H9 (cell line): Measurements from ENCODE around the gene LMTK3. TPM values are rescaled to one million over a fixed set of nuclear protein-coding genes. Genes with fewer than 3 reads are reported as not detected.
A peak's percentile ranks its signal among the peaks of the same experiment; 100 is the strongest.

Source experiments
- DNase-seq: peaks from one replicate; pipeline ENCODE4 v3.0.0-alpha.2; 2017
- H2AFZ ChIP-seq: one replicate; pipeline ENCODE4 v1.6.1; 2013; ENCODE audit warnings: mild to moderate bottlenecking, low read length, control low read depth, moderate library complexity
- H2AK5ac ChIP-seq: 2 replicates; pipeline ENCODE4 v1.6.1; 2013; ENCODE audit warnings: low read length, control low read depth, mixed read lengths; ENCODE audit not compliant: insufficient read length
- H2BK120ac ChIP-seq: one replicate; pipeline ENCODE4 v1.6.1; 2013; ENCODE audit warnings: low read depth, mild to moderate bottlenecking, low read length, control low read depth, inconsistent platforms; ENCODE audit not compliant: poor library complexity, severe bottlenecking
- H2BK12ac ChIP-seq: 2 replicates; pipeline ENCODE4 v1.6.1; 2013; ENCODE audit warnings: low read length, control low read depth, mixed read lengths, low read depth; ENCODE audit not compliant: insufficient read length
- H2BK15ac ChIP-seq: 2 replicates; pipeline ENCODE4 v1.6.1; 2013; ENCODE audit warnings: low read depth, low read length, control low read depth
- H2BK20ac ChIP-seq: one replicate; pipeline ENCODE4 v1.6.1; 2013; ENCODE audit warnings: low read depth, mild to moderate bottlenecking, low read length, control low read depth, inconsistent platforms; ENCODE audit not compliant: poor library complexity, severe bottlenecking
- H2BK5ac ChIP-seq: 2 replicates; pipeline ENCODE4 v1.6.1; 2013; ENCODE audit warnings: low read length, control low read depth, mixed read lengths; ENCODE audit not compliant: insufficient read length
- H3K14ac ChIP-seq: 2 replicates; pipeline ENCODE4 v1.6.1; 2013; ENCODE audit warnings: low read length, control low read depth; ENCODE audit not compliant: insufficient read depth
- H3K18ac ChIP-seq: 2 replicates; pipeline ENCODE4 v1.6.1; 2013; ENCODE audit warnings: low read depth, mild to moderate bottlenecking, mixed read lengths, low read length, control low read depth; ENCODE audit not compliant: insufficient read length
- H3K23ac ChIP-seq: 2 replicates; pipeline ENCODE4 v1.6.1; 2013; ENCODE audit warnings: low read length, control low read depth, mixed read lengths, low read depth; ENCODE audit not compliant: insufficient read length
- H3K23me2 ChIP-seq: 2 replicates; pipeline ENCODE4 v1.6.1; 2013; ENCODE audit warnings: low read depth, mild to moderate bottlenecking, mixed read lengths, low read length, control low read depth; ENCODE audit not compliant: insufficient read length, poor library complexity, severe bottlenecking
- H3K27ac ChIP-seq: 2 replicates; pipeline ENCODE4 v1.5.1; 2013; ENCODE audit warnings: low read length, control low read depth, mixed read lengths, low read depth; ENCODE audit not compliant: insufficient read length
- H3K27me3 ChIP-seq: 2 replicates; pipeline ENCODE4 v1.6.1; 2013; ENCODE audit warnings: low read length, control low read depth, inconsistent platforms; ENCODE audit not compliant: insufficient read depth
- H3K4ac ChIP-seq: 2 replicates; pipeline ENCODE4 v1.6.1; 2013; ENCODE audit warnings: low read depth, mild to moderate bottlenecking, control low read depth, inconsistent platforms, low read length, moderate library complexity
- H3K4me1 ChIP-seq: 2 replicates; pipeline ENCODE4 v1.6.1; 2013; ENCODE audit warnings: low read length, control low read depth, inconsistent platforms; ENCODE audit not compliant: insufficient read depth
- H3K4me2 ChIP-seq: 2 replicates; pipeline ENCODE4 v1.6.1; 2013; ENCODE audit warnings: low read length, control low read depth, mixed read lengths; ENCODE audit not compliant: insufficient read length, insufficient read depth
- H3K56ac ChIP-seq: 2 replicates; pipeline ENCODE4 v1.6.1; 2013; ENCODE audit warnings: low read depth, mild to moderate bottlenecking, mixed read lengths, low read length, control low read depth; ENCODE audit not compliant: insufficient read length
- H3K79me1 ChIP-seq: 2 replicates; pipeline ENCODE4 v1.6.1; 2013; ENCODE audit warnings: low read depth, mild to moderate bottlenecking, moderate library complexity, low read length, control low read depth, inconsistent platforms; ENCODE audit not compliant: insufficient read depth, poor library complexity, severe bottlenecking
- H3K79me2 ChIP-seq: 2 replicates; pipeline ENCODE4 v1.6.1; 2013; ENCODE audit warnings: low read length, control low read depth, inconsistent platforms; ENCODE audit not compliant: insufficient read depth
- H3K9ac ChIP-seq: 2 replicates; pipeline ENCODE4 v1.6.1; 2013; ENCODE audit warnings: low read length, control low read depth, mixed read lengths; ENCODE audit not compliant: insufficient read length; ENCODE audit errors: extremely low read depth
- H3K9me3 ChIP-seq: one replicate; pipeline ENCODE4 v1.6.1; 2013; ENCODE audit warnings: low read depth, low read length, inconsistent platforms; ENCODE audit not compliant: control insufficient read depth
- H3T11ph ChIP-seq: one replicate; pipeline ENCODE4 v1.6.1; 2013; ENCODE audit warnings: mild to moderate bottlenecking, low read length, control low read depth, inconsistent platforms
- H4K20me1 ChIP-seq: one replicate; pipeline ENCODE4 v1.6.1; 2013; ENCODE audit not compliant: control insufficient read depth, insufficient read length, insufficient read depth
- H4K5ac ChIP-seq: 2 replicates; pipeline ENCODE4 v1.6.1; 2013; ENCODE audit warnings: low read depth, mild to moderate bottlenecking, mixed read lengths, low read length, control low read depth; ENCODE audit not compliant: insufficient read length
- H4K8ac ChIP-seq: replicated peaks from 2 replicates; pipeline ENCODE4 v1.6.1; 2013; ENCODE audit warnings: low read length, control low read depth, mixed read lengths, low read depth; ENCODE audit not compliant: insufficient read length
- H4K91ac ChIP-seq: 2 replicates; pipeline ENCODE4 v1.6.1; 2013; ENCODE audit warnings: low read depth, mild to moderate bottlenecking, moderate library complexity, mixed read lengths, low read length, control low read depth; ENCODE audit not compliant: insufficient read length
- H3K27ac Mint-ChIP-seq, 3 experiments: 2 replicates in 2 of 3; 3 replicates in 1 of 3; pipeline ENCODE4 v1.8.0; 2020 to 2021; ENCODE audit warnings: mixed read lengths in 3 of 3, mild to moderate bottlenecking in 1 of 3, moderate library complexity in 1 of 3
- H3K27me3 Mint-ChIP-seq: 2 replicates; pipeline ENCODE4 v1.8.0; 2021; ENCODE audit warnings: low read depth, mild to moderate bottlenecking, moderate library complexity, mixed read lengths
- H3K36me3 Mint-ChIP-seq, 3 experiments: 2 replicates in 2 of 3; 3 replicates in 1 of 3; pipeline ENCODE4 v1.8.0; 2020 to 2021; ENCODE audit warnings: low read depth in 3 of 3, mixed read lengths in 3 of 3; ENCODE audit not compliant: insufficient read depth in 1 of 3
- H3K4me1 Mint-ChIP-seq, 2 experiments: 2 replicates each; pipeline ENCODE4 v1.8.0; 2020; ENCODE audit warnings: mixed read lengths in 2 of 2
- H3K4me3 Mint-ChIP-seq, 2 experiments: 2 replicates in 1 of 2; 3 replicates in 1 of 2; pipeline ENCODE4 v1.8.0; 2020 to 2021; ENCODE audit warnings: mild to moderate bottlenecking in 2 of 2, mixed read lengths in 2 of 2, moderate library complexity in 1 of 2
- H3K9me3 Mint-ChIP-seq, 2 experiments: 2 replicates in 1 of 2; 3 replicates in 1 of 2; pipeline ENCODE4 v1.8.0; 2020; ENCODE audit warnings: mild to moderate bottlenecking in 2 of 2, mixed read lengths in 2 of 2, moderate library complexity in 1 of 2
- CTCF ChIP-seq: fragments of 200-600 bp; sonication (generic); conservative IDR thresholded peaks from 3 replicates; pipeline ENCODE4 v1.8.0; 2021; ENCODE audit warnings: antibody characterized with exemption, mild to moderate bottlenecking
- WGBS: extraction: QIAGEN DNeasy Blood & Tissue Kit; methylation state at CpG from one replicate; pipeline ENCODE4 v1.1.7; 2013; ENCODE audit warnings: missing lambda C conversion rate, low lambda C conversion rate, mixed read lengths; ENCODE audit not compliant: insufficient read length; ENCODE audit errors: extremely low coverage; 5-methylcytosine and 5-hydroxymethylcytosine counted together
- total RNA-seq: library from RNA; stranded (reverse); gene quantifications from 2 replicates; pipeline ENCODE4 v1.2.1, GENCODE V29; 2021

The LMTK3 gene
- total RNA-seq, 1 experiment from 2014 or later: 14.4 TPM

GRCh38 chr19:48543121-48543710 lies 31.6 kb upstream of the LMTK3 start:
- Histone ChIP-seq H3K9ac (no peak overlapping the region), H2BK5ac (no peak overlapping the region), H3K27me3 (no peaks in the 10 kb centered on the region), H4K91ac (no peak overlapping the region), H3K56ac (no peak overlapping the region), H3K23me2 (no peaks in the 10 kb centered on the region), H3K27ac (no peak overlapping the region), H2BK15ac (no peak overlapping the region), H2BK120ac (no peak overlapping the region), H2AFZ (no peak overlapping the region), H4K8ac (no peak overlapping the region), H2BK12ac (no peak overlapping the region), H3K79me1 (no peaks in the 10 kb centered on the region), H3K4me2 (no peak overlapping the region), H3K18ac (no peak overlapping the region), H3K4me1 (peaks cover 6% of the 10 kb centered on the region; the same call in 1 of the 2 replicates), H4K20me1 (no peaks in the 10 kb centered on the region), H3T11ph (no peak overlapping the region), H4K5ac (no peak overlapping the region), H3K14ac (peak overlapping the region; percentile 86), H2BK20ac (no peak overlapping the region), H3K9me3 (no peaks in the 10 kb centered on the region), H2AK5ac (no peak overlapping the region), H3K79me2 (no peaks in the 10 kb centered on the region), H3K23ac (no peak overlapping the region), H3K4ac (no peak overlapping the region)
- no peak overlapping the region; a peak in 1 of 5 replicates for H3K4me3 Mint-ChIP-seq
- no CpG with 5 or more reads among the region's 19 CpGs for WGBS
- no peaks in the 10 kb centered on the region; the same call in 1 of the 2 replicates for H3K27me3 Mint-ChIP-seq
- peak overlapping the region; percentile 8 to 68 (median 36); a peak in 4 of 7 replicates for H3K27ac Mint-ChIP-seq
- no peak for TF ChIP-seq CTCF
- peaks cover 0 to 2% of the 10 kb centered on the region in 2 experiments; a peak in 1 of 5 replicates for H3K9me3 Mint-ChIP-seq
- H3K4me1 Mint-ChIP-seq: peaks cover 10 to 18% of the 10 kb centered on the region in 2 experiments
- H3K36me3 Mint-ChIP-seq: no peaks in the 10 kb centered on the region
- peak; percentile 50 for DNase-seq
